ENCODE data around the gene CES5A.
"Not testable (repeated sequence)": the region's sequence is repeated elsewhere in the genome, so short reads cannot be mapped to it uniquely, and the experiment has no call there.

Gene CES5A

DNA sequence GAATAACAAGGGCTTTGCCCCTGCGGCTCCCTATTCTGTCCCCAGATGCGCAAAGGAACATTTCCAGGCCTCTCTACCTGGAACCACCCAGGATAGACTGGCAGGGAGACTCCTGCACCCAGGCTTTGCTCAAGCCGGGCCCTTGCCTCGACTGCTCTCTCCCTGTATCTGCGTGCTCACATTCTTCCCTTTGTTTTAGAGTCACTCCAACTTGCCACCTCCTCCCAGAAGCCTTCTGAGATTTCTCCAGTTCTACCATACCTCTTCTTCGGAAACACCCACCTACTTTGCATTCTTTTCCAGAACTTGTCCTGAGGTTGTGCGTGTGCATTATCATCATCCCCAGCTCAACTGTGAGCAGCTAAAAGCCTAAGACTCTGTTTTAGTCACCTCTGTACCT lies 3.0 kb downstream of the CES5A start:
- no peak for DNase-seq

GRCh38 chr16:55871411-55872038 lies 3.6 kb downstream of the CES5A start:
- no peak for DNase-seq

DNA sequence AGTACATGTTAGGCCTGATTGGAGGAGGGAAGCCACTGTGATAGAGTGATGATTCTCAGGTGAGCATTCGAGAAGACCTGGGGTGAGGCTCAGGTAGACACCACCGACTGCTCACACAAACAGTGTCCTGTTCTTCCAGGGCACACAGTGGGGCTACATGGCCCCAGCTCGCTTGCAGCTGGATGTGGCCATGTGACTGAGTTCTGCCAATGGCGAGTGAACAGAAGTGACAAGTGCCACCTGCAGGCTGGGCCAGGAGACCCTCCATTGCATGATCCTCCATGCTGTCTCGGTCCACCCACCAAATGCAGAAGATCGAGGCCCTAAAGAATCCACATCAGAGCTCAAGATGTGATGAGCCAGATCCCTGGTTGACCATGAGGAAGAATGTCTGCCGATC lies 6.2 kb downstream of the CES5A start:
- no peak for DNase-seq

- no peak for DNase-seq
Measured at GRCh38 chr16:55868137-55868536, 7.0 kb downstream of the CES5A start.

- no peak for DNase-seq
Measured at GRCh38 chr16:55861288-55861687, 13.9 kb downstream of the CES5A start.

DNA sequence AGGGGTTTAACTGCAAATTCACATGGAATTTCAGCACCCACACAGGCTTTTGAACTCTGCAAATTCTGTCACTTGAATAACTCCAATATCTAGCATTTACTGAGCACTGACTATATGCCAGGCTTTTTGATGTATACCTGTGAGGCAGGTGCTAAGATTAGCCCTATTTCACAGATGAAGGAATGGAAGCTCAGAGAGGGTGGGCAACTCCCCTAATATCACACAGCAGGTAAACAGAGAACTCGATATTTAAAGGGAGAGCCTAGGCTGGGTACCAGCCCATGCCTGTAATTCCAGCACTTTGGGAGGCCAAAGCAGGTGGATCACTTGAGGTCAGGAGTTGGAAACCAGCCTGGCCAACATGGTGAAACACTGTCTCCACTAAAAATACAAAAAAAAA lies 17.5 kb downstream of the CES5A start:
- DNase-seq = not testable (repeated sequence)

DNA sequence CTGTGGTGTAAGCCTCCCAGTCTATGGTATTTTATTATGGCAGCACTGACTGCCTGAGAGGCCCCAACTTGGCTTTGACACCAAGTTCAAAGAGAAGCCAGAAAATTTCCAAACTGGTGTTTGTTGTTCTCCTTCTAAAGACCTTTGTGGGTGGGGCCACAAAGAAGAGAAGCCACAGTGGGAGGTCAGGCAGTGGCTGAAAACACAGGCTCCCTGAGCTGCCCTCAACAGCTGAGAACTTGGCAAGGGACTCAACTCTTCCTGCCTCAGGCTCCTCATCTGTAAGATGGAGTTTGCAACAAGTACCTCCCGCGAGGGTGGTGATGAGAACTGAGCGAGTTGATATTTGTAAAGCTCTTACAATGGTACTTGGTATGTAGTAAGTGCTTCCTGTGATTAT lies 18.2 kb downstream of the CES5A start:
- DNase-seq = no peak

DNA sequence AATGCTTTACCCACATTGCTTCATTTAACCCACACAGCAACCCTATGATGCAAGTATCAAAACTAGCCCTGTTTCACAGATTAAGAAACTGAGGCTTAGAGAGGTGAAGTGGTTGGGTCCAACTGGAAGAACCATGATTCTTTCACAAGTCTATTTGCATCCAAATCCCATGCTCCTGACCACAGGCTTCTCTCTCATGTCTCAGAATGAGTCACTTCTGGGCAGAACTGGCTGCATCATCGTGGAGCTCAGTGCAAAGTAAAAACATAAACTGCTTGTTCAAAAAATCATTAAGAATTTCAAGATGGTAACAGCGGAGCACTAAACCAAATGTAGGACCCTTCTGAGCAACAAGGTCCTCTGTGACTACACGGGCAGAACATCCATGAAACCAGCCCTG lies 22.1 kb downstream of the CES5A start:
- DNase-seq = no peak

DNA sequence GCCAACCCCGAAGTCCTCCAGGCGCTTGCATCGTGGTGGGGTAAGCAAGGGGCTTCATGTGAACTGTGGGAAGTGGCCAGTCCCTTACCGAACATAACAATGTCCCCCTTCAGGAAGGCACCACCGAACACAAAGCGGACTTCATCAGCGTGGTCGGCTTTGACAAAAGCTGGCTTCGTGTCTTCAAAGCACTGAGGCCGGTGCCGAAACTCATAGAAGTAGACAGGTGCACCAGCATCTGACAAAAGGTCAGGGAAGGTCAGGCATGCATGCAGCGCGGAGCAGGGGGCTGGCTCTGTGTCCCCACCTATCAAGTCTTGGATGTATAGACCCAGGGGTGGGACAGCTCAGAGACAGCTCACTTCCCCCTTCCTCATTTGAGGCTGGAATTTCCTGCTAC lies 25.6 kb downstream of the CES5A start:
- DNase-seq = no peak

- DNase-seq = no peak
Measured at GRCh38 chr16:55846598-55847346, 28.4 kb downstream of the CES5A start.

DNA sequence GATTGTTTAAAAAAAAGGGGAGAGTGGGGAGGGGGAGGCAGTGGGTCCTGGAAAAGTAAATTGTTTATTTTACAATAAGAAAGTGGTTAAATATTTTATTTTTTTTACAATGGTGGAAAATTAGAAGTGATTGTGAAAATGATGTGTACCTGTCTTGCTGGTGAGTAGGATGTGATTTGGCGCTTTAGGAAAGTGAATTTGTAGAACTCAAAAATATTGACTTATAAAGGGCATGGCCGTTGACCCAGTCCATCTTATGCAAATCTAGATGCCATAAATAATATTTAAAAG lies 32.1 kb downstream of the CES5A start:
- no peak for DNase-seq

- no peak for DNase-seq
Measured at GRCh38 chr16:55842369-55843104, 32.6 kb downstream of the CES5A start.

GRCh38 chr16:55839115-55839514 lies 36.1 kb downstream of the CES5A start:
- DNase-seq = no peak

- DNase-seq = no peak
Measured at GRCh38 chr16:55836158-55836611, 39.0 kb downstream of the CES5A start.

DNA sequence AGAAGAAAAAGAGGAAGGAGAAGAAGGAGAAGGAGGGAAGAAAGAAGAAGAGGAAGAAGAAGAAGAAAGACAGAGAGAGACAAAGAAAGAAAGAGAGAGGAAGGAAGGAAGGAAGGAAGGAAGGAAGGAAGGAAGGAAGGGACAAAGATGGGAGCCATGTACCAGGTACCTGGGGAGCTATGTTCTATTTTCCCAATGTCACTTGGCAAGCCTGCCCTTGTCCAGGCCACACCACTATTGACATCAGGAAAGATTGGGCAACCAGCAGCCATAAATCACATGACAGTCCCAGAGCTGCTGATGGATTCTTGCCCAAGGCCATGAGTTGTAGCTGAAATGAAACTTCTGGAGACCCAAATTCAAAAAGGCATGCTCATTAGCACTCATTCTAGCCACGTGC lies 39.6 kb downstream of the CES5A start:
- DNase-seq = no peak

GRCh38 chr16:55835173-55835572 lies 40.0 kb downstream of the CES5A start:
- DNase-seq = not testable (repeated sequence)

DNA sequence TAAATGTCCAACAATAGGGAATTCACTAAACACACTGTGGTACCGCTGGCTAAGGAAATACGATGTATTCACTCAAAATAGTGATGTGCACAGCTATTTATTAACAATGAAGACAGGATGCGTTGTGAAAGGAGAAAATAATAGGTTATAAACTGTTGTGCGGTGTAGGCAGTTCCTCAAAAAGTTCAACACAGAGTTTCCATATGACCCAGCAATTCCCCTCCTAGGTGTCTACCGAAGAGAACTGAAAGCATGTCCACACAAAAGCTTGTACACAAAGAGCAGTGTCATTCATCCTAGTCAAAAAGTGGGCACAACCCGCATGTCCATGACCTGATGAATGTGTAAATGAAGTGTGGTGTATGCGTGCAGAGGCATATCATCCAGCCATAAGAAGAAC lies 41.1 kb downstream of the CES5A start:
- no peak for DNase-seq

DNA sequence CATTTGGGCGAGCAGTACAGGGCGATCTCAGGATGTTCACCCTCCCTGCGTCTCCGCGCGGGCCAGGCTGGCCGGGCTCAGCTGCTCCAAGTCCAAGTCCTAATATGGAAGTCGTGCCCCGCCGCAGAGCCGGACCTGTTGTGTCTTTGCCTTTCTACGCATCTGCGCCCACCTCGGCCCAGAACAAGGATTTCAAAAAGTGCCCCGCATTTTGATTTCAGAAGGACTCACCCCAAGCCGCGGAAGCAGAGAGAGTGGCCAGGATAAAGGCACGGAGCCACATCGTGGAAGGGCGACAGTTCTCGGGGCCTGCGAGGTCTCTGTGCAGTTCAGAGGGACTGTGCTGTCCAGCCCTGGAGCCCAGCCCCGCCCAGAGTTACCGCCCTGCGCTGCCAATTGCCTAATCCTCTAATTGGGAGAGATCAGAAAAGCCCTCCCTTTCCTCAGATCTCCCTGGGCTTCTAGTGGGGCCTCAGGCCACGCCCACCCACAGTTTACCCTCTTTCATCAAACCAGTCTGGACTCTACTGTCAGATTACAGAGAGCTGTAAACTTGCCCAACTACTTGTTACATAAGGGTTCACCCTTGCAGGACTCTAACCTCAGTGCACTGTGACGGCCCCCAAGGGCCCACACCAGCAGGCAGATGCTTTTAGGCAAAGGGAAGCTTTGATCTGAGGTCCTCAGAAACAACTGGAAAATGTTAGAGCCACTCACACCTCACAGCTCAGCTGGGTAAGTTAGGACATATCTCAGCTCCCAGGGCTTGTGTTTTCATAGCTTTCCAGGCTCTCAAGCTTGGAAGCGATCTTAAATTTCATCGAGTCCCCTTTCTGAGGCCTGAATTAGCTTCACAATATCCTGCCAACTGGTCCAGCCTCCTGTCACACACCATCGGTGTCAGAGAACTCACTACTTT lies 42.1 kb downstream of the CES5A start, which contains the start of gene CES1:
Gene CES1 (minus strand): TSS at position 324 of the 919 bp plus-strand sequence. CDS start 41 bp downstream, at position 283.
- no peak for DNase-seq

- no peak for DNase-seq
Measured at GRCh38 chr16:55832425-55832772, 42.8 kb downstream of the CES5A start.

DNA sequence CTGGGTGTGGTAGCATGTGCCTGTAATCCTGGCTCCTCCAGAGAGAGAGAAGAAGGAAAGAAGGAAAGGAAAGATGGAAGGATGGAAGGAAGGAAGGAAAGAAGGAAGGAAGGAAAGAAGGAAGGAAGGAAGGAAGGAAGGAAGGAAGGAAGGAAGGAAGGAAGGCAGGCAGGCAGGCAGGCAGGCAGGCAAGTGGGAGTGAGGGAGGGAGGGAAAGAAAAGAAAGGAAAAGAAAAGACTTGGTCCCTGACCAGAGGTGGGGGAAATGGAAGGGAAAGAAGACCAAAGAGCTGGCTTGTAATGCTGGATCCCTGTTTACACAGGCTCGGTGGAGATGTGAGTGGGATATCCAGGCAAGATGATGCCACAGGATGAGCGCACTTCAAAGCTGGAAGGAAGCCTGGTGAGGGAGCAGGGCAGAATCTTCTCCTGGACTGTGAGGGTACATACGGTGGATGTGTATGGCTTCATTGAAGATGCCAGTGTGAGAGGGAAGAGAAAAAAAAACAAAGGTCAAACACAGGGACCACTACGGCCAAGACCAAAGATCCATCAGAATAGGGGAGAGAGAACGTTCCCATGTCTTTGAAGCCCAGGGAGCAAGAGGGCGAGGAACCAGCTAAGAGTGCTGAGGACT lies 44.4 kb downstream of the CES5A start:
- DNase-seq = no peak

- not testable (repeated sequence) for DNase-seq
Measured at GRCh38 chr16:55829232-55829631, 45.9 kb downstream of the CES5A start.

DNA sequence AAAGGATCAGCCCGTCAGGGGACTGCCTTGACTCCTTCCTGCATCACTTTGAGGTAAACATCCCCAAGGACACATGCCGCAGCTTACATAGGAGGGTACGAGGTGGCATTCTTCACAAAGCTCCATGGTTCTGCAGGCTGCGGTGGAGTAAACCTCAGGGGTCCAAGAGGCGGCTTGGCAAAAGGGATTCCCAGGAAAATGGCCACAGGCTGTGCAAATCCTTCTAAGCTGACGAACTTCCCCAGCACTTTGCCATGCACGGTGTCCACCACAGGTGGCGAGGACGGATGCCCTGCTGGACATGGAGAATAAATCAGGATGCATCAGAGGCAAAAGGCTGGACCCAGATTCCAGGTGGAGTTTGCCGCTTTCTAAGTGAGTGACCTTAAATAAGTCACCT lies 46.5 kb downstream of the CES5A start:
- no peak for DNase-seq

All from NK-92 treated with Interleukin-12 subunit alpha and Interleukin-12 subunit beta, amount 100 ng/mL, for 24 hours (cell line).